Stimulated activated effector memory CD8-positive, alpha-beta T cell treated with anti-CD3 and anti-CD28 coated beads, Interleukin-12 subunit alpha, Interleukin-12 subunit beta, amount 100 ng/mL, for 72 hours (primary cell): ENCODE results near the gene ERN1.

Source experiments
- ATAC-seq: fragments of 150-1000 bp; cut with Tn5 transposase; 2 replicates; pipeline ENCODE4 v1.10.0; 2021
- DNase-seq, 2 donors: peaks; one replicate each; pipeline ENCODE4 v3.0.0; 2021 to 2022; ENCODE audit warnings: low spot score in 2 of 2
- H3K27ac Mint-ChIP-seq: one replicate; pipeline ENCODE4 v1.8.0; 2022; ENCODE audit warnings: mild to moderate bottlenecking, mixed read lengths
- H3K36me3 Mint-ChIP-seq: one replicate; pipeline ENCODE4 v1.8.0; 2022; ENCODE audit warnings: mild to moderate bottlenecking, mixed read lengths
- H3K4me1 Mint-ChIP-seq: one replicate; pipeline ENCODE4 v1.8.0; 2022; ENCODE audit warnings: mixed read lengths
- H3K4me3 Mint-ChIP-seq: one replicate; pipeline ENCODE4 v1.8.0; 2022; ENCODE audit warnings: mild to moderate bottlenecking, mixed read lengths
- H3K9me3 Mint-ChIP-seq: one replicate; pipeline ENCODE4 v1.8.0; 2022; ENCODE audit warnings: mixed read lengths

The ERN1 gene

DNA sequence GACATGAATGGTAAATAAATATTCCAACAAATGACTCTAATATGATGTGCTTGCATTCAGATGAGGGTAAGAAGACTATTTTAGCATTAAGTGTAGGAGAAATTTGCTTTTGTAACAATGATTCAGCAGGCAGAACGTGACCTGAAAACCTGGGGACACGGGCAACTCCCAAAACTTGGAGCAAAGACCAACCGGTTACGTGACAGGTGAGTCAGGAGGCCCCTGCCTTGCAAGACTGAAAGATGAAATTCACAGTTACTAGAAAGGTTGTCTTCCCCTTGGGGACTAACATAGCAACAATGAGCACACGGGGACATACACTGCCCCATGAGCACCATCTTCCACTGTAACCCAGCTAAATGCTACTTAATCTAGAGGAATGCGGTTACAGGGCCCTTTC is 33.5 kb upstream of the ERN1 start:
- no peak overlapping the region for H3K27ac Mint-ChIP-seq
- H3K4me1 Mint-ChIP-seq: no peaks in the 10 kb centered on the region
- H3K4me3 Mint-ChIP-seq: no peak overlapping the region
- no peaks in the 10 kb centered on the region for H3K36me3 Mint-ChIP-seq
- ATAC-seq: no peak
- no peak for DNase-seq
- H3K9me3 Mint-ChIP-seq: no peaks in the 10 kb centered on the region

DNA sequence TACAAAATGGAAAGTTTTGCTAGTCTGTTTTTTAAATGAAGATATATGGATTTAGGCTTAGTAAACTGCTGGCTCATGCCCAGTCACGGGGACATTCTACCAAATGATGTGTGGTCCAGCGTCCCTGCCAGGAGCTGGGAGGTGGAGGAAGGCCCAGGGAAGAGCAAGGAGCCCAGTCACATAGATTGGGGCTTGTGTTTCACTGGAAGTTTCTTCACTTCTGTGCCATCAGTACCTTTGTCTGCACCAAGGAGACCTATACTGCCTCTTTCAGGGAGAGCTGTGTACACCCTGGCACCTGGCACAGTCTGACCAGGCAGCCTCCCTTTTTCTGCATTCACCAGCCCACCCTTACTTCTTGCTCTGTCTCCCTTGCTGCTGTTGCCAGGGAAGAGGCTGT is 32.6 kb upstream of the ERN1 start:
- no peaks in the 10 kb centered on the region for H3K4me1 Mint-ChIP-seq
- DNase-seq: no peak
- no peaks in the 10 kb centered on the region for H3K36me3 Mint-ChIP-seq
- H3K4me3 Mint-ChIP-seq: no peak overlapping the region
- no peak overlapping the region for H3K27ac Mint-ChIP-seq
- no peak for ATAC-seq
- H3K9me3 Mint-ChIP-seq: no peaks in the 10 kb centered on the region

- Mint-ChIP-seq H3K9me3 (no peaks in the 10 kb centered on the region), H3K36me3 (no peaks in the 10 kb centered on the region), H3K4me3 (no peak overlapping the region), H3K27ac (no peak overlapping the region), H3K4me1 (no peaks in the 10 kb centered on the region)
- DNase-seq (no peak), ATAC-seq (no peak)
Observed at GRCh38 chr17:64161380-64162176, 31.6 kb upstream of the ERN1 start.

- Mint-ChIP-seq H3K4me1 (no peaks in the 10 kb centered on the region), H3K9me3 (no peaks in the 10 kb centered on the region), H3K4me3 (no peak overlapping the region), H3K36me3 (no peaks in the 10 kb centered on the region), H3K27ac (no peak overlapping the region)
- DNase-seq: no peak
- no peak for ATAC-seq
Observed at GRCh38 chr17:64160378-64160777, 30.4 kb upstream of the ERN1 start.

DNA sequence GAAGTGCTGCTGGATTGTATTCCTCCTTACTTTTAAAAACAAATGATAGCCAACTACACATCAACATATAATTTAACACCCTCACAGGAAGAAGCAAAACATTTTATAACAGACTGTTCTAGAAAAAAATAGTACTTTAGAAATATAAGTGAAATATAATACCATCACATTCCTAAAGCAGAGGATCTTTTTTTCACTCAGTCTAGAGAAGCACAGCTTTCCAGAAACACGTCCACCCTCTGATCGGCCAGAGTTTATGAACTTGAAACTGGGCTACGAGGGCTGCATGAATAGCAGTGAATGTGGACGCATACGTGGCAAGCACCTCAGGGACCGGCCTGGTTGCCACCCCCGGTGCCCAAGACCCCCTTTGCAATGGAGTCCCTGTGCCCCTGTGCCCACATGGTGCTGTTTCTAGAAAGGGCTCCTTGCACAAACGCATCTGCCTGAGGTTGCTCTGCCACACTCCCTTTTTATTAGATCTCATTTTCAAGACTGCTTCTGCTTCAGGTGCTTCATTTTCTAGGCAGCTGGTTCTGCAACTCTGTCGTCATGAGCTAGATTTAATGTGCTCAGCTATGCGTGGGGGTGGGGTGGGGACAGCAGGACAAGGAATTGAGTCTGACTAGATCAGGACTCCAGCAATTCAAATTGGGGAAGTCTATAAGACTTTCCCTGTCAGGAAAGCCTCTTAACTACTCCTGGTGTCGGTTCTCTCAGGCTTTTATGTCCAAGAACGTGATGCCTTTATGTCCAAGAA is 29.1 kb upstream of the ERN1 start:
- H3K4me1 Mint-ChIP-seq: no peaks in the 10 kb centered on the region
- no peak overlapping the region for H3K27ac Mint-ChIP-seq
- ATAC-seq (no peak), DNase-seq (no peak)
- H3K9me3 Mint-ChIP-seq: no peaks in the 10 kb centered on the region
- no peak overlapping the region for H3K4me3 Mint-ChIP-seq
- no peaks in the 10 kb centered on the region for H3K36me3 Mint-ChIP-seq

DNA sequence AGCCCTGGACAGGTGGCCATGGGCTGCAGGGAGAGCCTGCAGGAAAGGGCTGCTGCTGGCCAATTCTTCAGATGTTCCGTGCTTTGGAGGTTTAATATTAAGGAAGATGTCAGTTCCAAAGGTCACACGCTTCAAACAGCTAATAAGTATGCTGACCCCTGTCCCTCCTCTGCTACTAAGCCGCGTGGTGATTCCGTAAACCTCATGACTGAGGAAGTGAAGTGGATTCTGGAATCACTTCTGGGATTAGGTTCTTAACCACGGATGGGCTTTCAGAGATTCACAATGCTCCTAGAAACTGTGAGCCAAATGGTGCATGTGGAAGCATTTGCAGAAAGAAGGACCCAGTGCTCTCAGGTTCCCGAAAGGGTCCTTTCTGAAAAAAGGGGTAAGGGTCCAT is 28.5 kb upstream of the ERN1 start:
- H3K36me3 Mint-ChIP-seq: peaks cover 3% of the 10 kb centered on the region
- no peaks in the 10 kb centered on the region for H3K9me3 Mint-ChIP-seq
- DNase-seq (no peak), ATAC-seq (no peak)
- H3K27ac Mint-ChIP-seq: no peak overlapping the region
- no peaks in the 10 kb centered on the region for H3K4me1 Mint-ChIP-seq
- no peak overlapping the region for H3K4me3 Mint-ChIP-seq

- H3K9me3 Mint-ChIP-seq: no peaks in the 10 kb centered on the region
- peaks cover 10% of the 10 kb centered on the region for H3K36me3 Mint-ChIP-seq
- H3K4me1 Mint-ChIP-seq: no peaks in the 10 kb centered on the region
- no peak for DNase-seq
- no peak overlapping the region for H3K4me3 Mint-ChIP-seq
- no peak overlapping the region for H3K27ac Mint-ChIP-seq
- no peak for ATAC-seq
Observed at GRCh38 chr17:64157669-64158180, 27.8 kb upstream of the ERN1 start.

- H3K36me3 Mint-ChIP-seq: peaks cover 18% of the 10 kb centered on the region
Observed at GRCh38 chr17:64156670-64157069, 26.7 kb upstream of the ERN1 start.

DNA sequence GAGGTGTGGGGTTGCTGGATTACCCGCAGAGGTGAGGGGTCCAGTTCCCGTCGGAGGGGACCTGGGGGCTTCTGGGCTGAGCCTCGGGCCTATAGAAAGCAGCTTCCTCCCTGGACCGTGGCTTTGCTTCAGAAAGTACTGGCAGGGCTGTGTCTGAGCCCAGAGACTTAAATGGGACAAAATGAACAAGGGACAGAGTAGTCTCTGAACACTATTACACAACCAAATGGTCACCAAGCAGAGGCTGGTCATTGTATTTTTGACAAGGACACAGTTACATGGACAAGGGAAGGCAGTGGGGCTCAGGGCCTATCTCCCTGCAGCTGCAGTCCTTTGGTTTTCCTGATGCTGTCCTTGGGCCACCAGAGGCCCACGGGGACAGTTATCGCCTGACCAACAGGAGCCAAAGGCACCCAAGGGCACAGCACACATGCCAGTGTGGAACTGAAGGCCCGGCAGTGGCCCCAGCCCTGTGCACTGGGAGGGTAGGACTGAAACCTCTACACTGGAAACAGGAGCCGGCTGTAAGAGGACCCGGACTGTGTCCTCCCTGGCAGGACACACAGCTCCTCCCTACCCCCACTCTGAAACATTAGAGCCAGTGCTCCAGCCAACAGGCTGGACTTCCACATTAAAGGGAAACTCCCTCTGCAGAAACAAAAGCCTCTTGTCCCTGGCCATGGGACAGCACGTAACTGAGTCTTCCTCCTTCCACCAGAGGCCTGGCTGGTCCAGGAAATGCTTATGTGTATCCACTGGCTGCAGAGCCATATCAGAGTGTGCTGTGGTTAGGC is 26.0 kb upstream of the ERN1 start:
- Mint-ChIP-seq H3K36me3 (peaks cover 18% of the 10 kb centered on the region), H3K4me1 (no peaks in the 10 kb centered on the region), H3K27ac (peak overlapping the region; percentile 18), H3K4me3 (no peak overlapping the region), H3K9me3 (no peaks in the 10 kb centered on the region)
- DNase-seq (no peak), ATAC-seq (no peak)

More at GRCh38 chr17:64156670-64157069, 26.7 kb upstream of the ERN1 start:
- DNase-seq (no peak), ATAC-seq (no peak)
- no peak overlapping the region for H3K4me3 Mint-ChIP-seq
- H3K9me3 Mint-ChIP-seq: no peaks in the 10 kb centered on the region
- H3K4me1 Mint-ChIP-seq: no peaks in the 10 kb centered on the region
- no peak overlapping the region for H3K27ac Mint-ChIP-seq

DNA sequence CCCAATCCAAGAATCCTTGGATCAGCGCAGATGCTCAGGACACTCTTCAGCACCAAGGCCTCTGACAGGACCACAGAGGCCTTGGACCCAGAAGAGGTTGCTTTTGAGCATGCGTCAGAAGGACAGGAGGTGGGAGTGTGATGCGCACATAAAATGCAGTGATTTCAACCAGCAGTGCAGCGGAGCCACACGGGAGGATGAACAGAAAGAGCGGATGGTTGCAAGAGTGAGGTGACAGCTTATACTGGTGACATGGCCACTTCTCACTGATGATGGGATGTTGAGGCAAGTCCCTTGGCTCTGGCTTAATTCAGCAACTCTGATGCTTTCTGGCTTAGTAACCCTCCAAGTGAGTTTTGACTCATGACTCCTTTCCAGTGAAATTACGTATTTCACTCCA is 25.2 kb upstream of the ERN1 start:
- Mint-ChIP-seq H3K4me1 (no peaks in the 10 kb centered on the region), H3K4me3 (no peak overlapping the region), H3K36me3 (peaks cover 18% of the 10 kb centered on the region), H3K27ac (peak overlapping the region; percentile 18), H3K9me3 (no peaks in the 10 kb centered on the region)
- ATAC-seq (peak; percentile 66), DNase-seq (no peak)

GRCh38 chr17:64154717-64155116 is 24.8 kb upstream of the ERN1 start:
- Mint-ChIP-seq H3K27ac (peak overlapping the region; percentile 18), H3K4me3 (no peak overlapping the region), H3K9me3 (no peaks in the 10 kb centered on the region)

GRCh38 chr17:64154313-64154695 is 24.4 kb upstream of the ERN1 start:
- Mint-ChIP-seq H3K36me3 (peaks cover 18% of the 10 kb centered on the region), H3K4me1 (no peaks in the 10 kb centered on the region), H3K4me3 (no peak overlapping the region), H3K9me3 (no peaks in the 10 kb centered on the region), H3K27ac (no peak overlapping the region)
- no peak for ATAC-seq
- DNase-seq: no peak

More at GRCh38 chr17:64154717-64155116, 24.8 kb upstream of the ERN1 start:
- ATAC-seq (no peak), DNase-seq (no peak)
- peaks cover 18% of the 10 kb centered on the region for H3K36me3 Mint-ChIP-seq
- H3K4me1 Mint-ChIP-seq: no peaks in the 10 kb centered on the region

GRCh38 chr17:64153565-64154312 is 23.8 kb upstream of the ERN1 start:
- DNase-seq: no peak
- peaks cover 18% of the 10 kb centered on the region for H3K36me3 Mint-ChIP-seq
- H3K4me3 Mint-ChIP-seq: no peak overlapping the region
- no peaks in the 10 kb centered on the region for H3K9me3 Mint-ChIP-seq
- H3K27ac Mint-ChIP-seq: no peak overlapping the region
- H3K4me1 Mint-ChIP-seq: peaks cover 2% of the 10 kb centered on the region
- no peak for ATAC-seq

DNA sequence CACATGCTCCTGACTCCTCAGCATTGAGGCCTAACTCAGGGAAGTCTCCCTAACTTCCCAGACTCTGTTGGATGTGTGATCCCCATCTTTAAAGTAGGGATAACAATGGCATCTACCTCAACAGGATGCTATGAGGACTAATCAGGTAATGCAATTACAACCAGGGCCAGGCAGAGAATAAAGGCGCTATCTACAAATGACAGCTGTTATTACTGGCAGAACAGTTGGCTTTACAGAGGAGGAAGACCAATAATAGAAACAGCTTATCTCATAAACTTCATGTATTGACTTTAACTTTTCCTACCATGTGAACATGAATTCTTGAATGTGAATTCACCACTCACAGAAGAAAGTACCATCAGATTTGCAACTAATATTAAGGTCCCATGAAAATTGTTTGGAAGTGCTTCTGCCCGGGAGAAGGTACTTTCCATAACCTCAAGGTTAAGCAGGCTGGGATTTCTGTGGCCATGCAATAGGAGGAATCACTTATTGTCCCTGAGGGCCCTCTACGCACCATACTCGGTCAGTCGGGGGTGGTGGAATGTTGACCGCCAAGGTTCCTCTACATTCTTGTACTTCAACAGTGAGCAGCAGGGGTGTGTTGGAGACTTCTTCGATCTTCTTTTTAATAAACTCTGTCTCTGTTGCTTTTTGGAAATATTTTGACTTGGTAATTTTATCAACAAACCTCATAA is 22.6 kb upstream of the ERN1 start:
- ATAC-seq (no peak), DNase-seq (no peak)
- Mint-ChIP-seq H3K4me3 (no peak overlapping the region), H3K4me1 (peaks cover 10% of the 10 kb centered on the region), H3K27ac (no peak overlapping the region), H3K36me3 (peaks cover 18% of the 10 kb centered on the region), H3K9me3 (no peaks in the 10 kb centered on the region)
